H1 (cell line): ENCODE measurements around the gene LILRB2. TPM values are rescaled to one million over a fixed set of nuclear protein-coding genes. Genes with fewer than 3 reads are reported as not detected.

ENCODE experiments used
- EGR1 ChIP-seq: IDR thresholded peaks from 2 replicates; pipeline ENCODE4 v1.6.1; 2011; ENCODE audit warnings: low read depth, low read length, borderline replicate concordance
- PHF8 ChIP-seq: fragments of 200-600 bp; sonication (generic); conservative IDR thresholded peaks from 2 replicates; pipeline ENCODE4 v1.7.1; 2012; ENCODE audit warnings: low read depth, mild to moderate bottlenecking, inconsistent platforms, low read length, moderate library complexity
- ZNF274 ChIP-seq: IDR thresholded peaks from 2 replicates; pipeline ENCODE4 v1.7.0; 2012; ENCODE audit warnings: low read length, borderline replicate concordance; ENCODE audit errors: extremely low read depth
- polyA plus RNA-seq, 7 experiments: library from polyadenylated mRNA; depleted of rRNA in 3 of 7; stranded (reverse) in 5 of 7; unstranded in 2 of 7; fragments of >200 nt in 5 of 7; fragments of 200-250 nt in 2 of 7; gene quantifications; 1 replicate in 5 of 7; 2 replicates in 1 of 7; 4 replicates in 1 of 7; pipeline versions ENCODE4 v1.2.1 to v1.2.3, GENCODE V29; 2011 to 2013; ENCODE audit warnings: missing spikeins in 2 of 7, mixed read lengths in 2 of 7
- total RNA-seq: library from RNA; stranded (reverse); fragmentation: NEBNext Ultra II Directional; extraction: Animal tissue kit (Norgen Biotek cat#: 25700); gene quantifications from 2 replicates; pipeline ENCODE4 v1.2.1, GENCODE V29; 2021
- TF ChIP-seq, protein P1 (sequence below): IDR thresholded peaks from 2 replicates; pipeline ENCODE4 v1.6.1; 2011; ENCODE audit warnings: low read depth, mild to moderate bottlenecking, low read length; ENCODE audit not compliant: insufficient read depth

Gene LILRB2
- total and polyA plus RNA-seq, 2 of the 8 experiments (the other 6 are each of a cell fraction or from before 2014, with no cell fraction given) = not detected

DNA sequence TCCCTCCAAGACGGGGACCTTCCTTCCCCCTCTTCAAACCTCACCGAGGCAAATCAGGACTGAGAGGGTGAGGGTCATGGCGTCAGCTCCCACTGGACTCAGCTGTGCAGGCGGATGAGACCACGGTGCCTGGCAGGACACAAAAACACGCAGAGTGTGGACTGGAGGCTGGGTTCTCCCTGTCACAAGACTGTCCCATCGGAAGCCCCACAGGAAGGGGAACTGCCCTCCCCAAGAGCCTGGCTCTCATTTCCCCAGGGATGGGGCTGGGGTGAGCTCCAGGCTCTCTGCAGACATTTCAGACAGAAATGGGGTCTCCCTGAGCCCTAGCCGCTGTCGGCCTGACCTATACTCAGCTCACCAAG is 23.8 kb downstream of the LILRB2 start, which contains the start of gene LILRB5 (continued):
- TF ChIP-seq, protein P1, sequence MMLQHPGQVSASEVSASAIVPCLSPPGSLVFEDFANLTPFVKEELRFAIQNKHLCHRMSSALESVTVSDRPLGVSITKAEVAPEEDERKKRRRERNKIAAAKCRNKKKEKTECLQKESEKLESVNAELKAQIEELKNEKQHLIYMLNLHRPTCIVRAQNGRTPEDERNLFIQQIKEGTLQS = no peak
- TF ChIP-seq EGR1 (no peak), ZNF274 (no peak), PHF8 (no peak)
